Lung (tissue), 12 donors: ENCODE data around the gene RTN4RL2. TPM values are rescaled to one million over a fixed set of nuclear protein-coding genes. Genes with fewer than 3 reads are reported as not detected.

Experiments used
- ATAC-seq: fragments of 200-7000 bp; cut with Tn5 transposase; one replicate; pipeline ENCODE4 v1.9.1; 2020; ENCODE audit warnings: moderate number of reproducible peaks; ENCODE audit not compliant: insufficient read depth, low FRiP score
- DNase-seq, 3 donors: peaks; one replicate each; pipeline ENCODE4 v3.0.0-alpha.2; 2013 to 2017
- H3K27ac ChIP-seq, 2 donors: one replicate each; pipeline ENCODE4 v1.5.1; 2013; ENCODE audit warnings: mild to moderate bottlenecking in 2 of 2, moderate library complexity in 2 of 2, control low read depth in 1 of 2, inconsistent platforms in 1 of 2, low read depth in 1 of 2, low read length in 1 of 2
- H3K27me3 ChIP-seq, 3 donors: one replicate each; pipeline ENCODE4 v1.5.1; 2013; ENCODE audit warnings: low read length in 2 of 3; ENCODE audit not compliant: control insufficient read depth in 3 of 3, insufficient read depth in 3 of 3
- H3K36me3 ChIP-seq, 4 donors: one replicate each; pipeline ENCODE4 v1.5.1; 2013; ENCODE audit warnings: low read length in 4 of 4, mild to moderate bottlenecking in 1 of 4, moderate library complexity in 1 of 4; ENCODE audit not compliant: control insufficient read depth in 4 of 4, insufficient read depth in 4 of 4
- H3K4me1 ChIP-seq, 5 donors: one replicate each; pipeline ENCODE4 v1.5.1; 2013; ENCODE audit warnings: low read length in 5 of 5, mild to moderate bottlenecking in 2 of 5, moderate library complexity in 1 of 5; ENCODE audit not compliant: control insufficient read depth in 5 of 5, insufficient read depth in 5 of 5
- H3K4me3 ChIP-seq: one replicate; pipeline ENCODE4 v1.5.1; 2013; ENCODE audit warnings: mild to moderate bottlenecking, control low read depth, moderate library complexity
- H3K9ac ChIP-seq, 2 donors: one replicate each; pipeline ENCODE4 v1.5.1; 2013; ENCODE audit warnings: low read length in 2 of 2, control low read depth in 1 of 2; ENCODE audit not compliant: insufficient read depth in 1 of 2
- H3K9me3 ChIP-seq, 4 donors: one replicate each; pipeline ENCODE4 v1.5.1; 2013; ENCODE audit warnings: low read length in 3 of 4, mild to moderate bottlenecking in 1 of 4, moderate library complexity in 1 of 4; ENCODE audit not compliant: control insufficient read depth in 4 of 4, insufficient read depth in 3 of 4
- WGBS, 2 donors: extraction: QIAGEN DNeasy Blood & Tissue Kit; methylation state at CpG; one replicate each; pipeline ENCODE4 v1.1.7; 2013; 5-methylcytosine and 5-hydroxymethylcytosine counted together
- polyA plus RNA-seq, 2 donors: library from polyadenylated mRNA; stranded (reverse); fragments of 200-250 nt; gene quantifications; one replicate each; pipeline ENCODE4 v1.2.1, GENCODE V29; 2013
- total RNA-seq, 2 donors: library from RNA; depleted of rRNA in 1 of 2; stranded (reverse); fragments of >200 nt in 1 of 2; gene quantifications; one replicate each; pipeline ENCODE4 v1.2.1, GENCODE V29; 2014 to 2021
- TF ChIP-seq, protein P1 (sequence below): IDR thresholded peaks from 2 replicates; pipeline ENCODE4 v1.5.1; 2012; ENCODE audit warnings: mild to moderate bottlenecking; ENCODE audit errors: control extremely low read depth, extremely low read depth
- donor health status: control.
- donor health status: control.
- donor health status: Bipolar disorder and iron deficiency.
- donor health status: healthy.
- donor health status: DM: yes; HTN: yes; CAD: no.

The RTN4RL2 gene
- total and polyA plus RNA-seq, 4 donors: 0.31 to 4.8 (median 1.6) TPM

DNA sequence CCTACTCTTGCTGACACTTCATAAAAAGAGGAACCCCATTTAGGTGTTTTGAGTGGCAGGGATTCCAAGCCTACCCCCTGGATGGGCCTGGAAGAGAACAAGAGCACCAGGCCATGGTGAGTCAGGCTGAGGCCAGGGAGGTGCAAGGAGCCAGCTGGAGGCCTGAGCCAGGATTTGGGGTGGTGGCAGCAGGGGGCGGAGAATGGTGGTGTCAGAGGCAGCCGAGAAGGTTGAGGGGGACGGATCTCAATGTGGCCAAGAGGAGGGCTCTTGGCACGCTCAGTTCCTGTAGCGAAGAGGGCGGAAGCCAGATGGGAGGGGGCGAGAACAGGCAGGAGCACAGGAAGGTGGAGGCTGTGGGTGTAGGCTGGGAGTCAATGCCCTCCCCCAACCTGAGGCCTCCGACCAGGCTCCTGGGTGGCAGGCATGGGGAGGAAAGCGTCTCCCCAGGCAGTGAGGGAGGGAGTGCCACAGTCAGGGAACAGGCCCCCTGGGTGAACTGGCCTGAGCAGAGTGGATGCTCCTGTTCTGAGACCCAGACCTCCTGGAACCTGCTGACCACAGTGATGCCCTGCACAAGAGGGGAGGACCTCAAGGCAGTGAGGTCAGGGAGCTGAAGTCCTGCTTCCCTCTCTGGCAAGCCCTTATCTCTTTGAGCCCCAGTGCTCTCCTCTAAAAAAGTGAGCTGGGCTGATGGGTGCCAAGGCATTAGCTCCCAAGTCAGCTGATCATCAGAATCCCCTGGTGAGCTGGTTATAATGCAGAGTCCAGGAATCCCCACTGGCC is 13.9 kb downstream of the RTN4RL2 start:
- H3K27me3 ChIP-seq: peaks cover 0 to 35% (median 14%) of the 10 kb centered on the region in 3 donors
- TF ChIP-seq, protein P1, sequence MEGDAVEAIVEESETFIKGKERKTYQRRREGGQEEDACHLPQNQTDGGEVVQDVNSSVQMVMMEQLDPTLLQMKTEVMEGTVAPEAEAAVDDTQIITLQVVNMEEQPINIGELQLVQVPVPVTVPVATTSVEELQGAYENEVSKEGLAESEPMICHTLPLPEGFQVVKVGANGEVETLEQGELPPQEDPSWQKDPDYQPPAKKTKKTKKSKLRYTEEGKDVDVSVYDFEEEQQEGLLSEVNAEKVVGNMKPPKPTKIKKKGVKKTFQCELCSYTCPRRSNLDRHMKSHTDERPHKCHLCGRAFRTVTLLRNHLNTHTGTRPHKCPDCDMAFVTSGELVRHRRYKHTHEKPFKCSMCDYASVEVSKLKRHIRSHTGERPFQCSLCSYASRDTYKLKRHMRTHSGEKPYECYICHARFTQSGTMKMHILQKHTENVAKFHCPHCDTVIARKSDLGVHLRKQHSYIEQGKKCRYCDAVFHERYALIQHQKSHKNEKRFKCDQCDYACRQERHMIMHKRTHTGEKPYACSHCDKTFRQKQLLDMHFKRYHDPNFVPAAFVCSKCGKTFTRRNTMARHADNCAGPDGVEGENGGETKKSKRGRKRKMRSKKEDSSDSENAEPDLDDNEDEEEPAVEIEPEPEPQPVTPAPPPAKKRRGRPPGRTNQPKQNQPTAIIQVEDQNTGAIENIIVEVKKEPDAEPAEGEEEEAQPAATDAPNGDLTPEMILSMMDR: no peak
- WGBS, 2 donors: 20 to 50% methylated on average over 9 of the region's 9 CpGs
- no peak overlapping the region for H3K4me3 ChIP-seq
- no peak overlapping the region for H3K9ac ChIP-seq
- H3K36me3 ChIP-seq: no peaks in the 10 kb centered on the region
- ATAC-seq: no peak
- no peak overlapping the region for H3K27ac ChIP-seq
- peaks cover 0 to 28% (median 12%) of the 10 kb centered on the region in 5 donors for H3K4me1 ChIP-seq
- H3K9me3 ChIP-seq: no peaks in the 10 kb centered on the region
- peak; percentile 61 to 80 (median 64) for DNase-seq

DNA sequence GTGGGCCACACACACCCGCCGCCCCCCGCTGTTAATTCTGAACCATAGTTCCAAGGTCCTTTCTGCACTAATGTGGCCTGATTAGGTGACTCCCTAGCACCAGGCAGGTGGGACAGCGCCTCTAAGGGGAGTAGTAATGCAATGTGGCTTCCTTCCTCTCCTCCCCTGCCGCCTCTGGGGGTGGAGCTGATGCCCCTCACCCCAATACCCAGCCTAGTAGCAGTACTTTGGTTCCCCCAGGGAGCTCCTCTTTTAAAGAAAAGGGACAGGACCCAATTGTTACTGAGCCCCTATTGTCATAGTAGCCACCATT is 14.4 kb downstream of the RTN4RL2 start:
- ATAC-seq: no peak
- peaks cover 0 to 28% (median 12%) of the 10 kb centered on the region in 5 donors for H3K4me1 ChIP-seq
- no peak for DNase-seq
- no peaks in the 10 kb centered on the region for H3K36me3 ChIP-seq
- TF ChIP-seq, protein P1: no peak
- peaks cover 0 to 40% (median 16%) of the 10 kb centered on the region in 3 donors for H3K27me3 ChIP-seq
- H3K9ac ChIP-seq: no peak overlapping the region
- no peak overlapping the region for H3K4me3 ChIP-seq
- H3K9me3 ChIP-seq: no peaks in the 10 kb centered on the region
- H3K27ac ChIP-seq: no peak overlapping the region
- 63 to 72% methylated on average over 5 of the region's 5 CpGs for WGBS, 2 donors

DNA sequence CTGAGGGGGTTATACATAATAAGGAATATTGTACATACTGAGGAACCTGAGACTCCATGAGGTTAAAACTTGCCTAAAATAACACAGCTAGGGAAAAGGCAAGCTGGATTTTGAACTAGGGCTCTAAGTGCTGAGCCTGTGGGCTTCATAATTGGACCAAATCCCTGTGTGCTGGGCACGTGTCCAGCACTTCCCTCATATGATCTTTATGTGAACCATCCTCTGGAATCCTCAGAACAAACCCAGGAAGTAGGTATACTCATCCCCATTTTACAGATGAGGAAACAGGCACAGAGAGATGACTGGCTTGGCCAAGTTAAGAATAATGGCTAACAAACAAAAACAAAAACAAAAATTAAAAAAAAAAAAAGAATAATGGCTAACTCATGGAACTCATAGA is 14.9 kb downstream of the RTN4RL2 start:
- no peak for ATAC-seq
- Histone ChIP-seq H3K4me3 (no peak overlapping the region), H3K9ac (no peak overlapping the region), H3K36me3 (no peaks in the 10 kb centered on the region), H3K27ac (no peak overlapping the region), H3K27me3 (peaks cover 0 to 44% (median 19%) of the 10 kb centered on the region in 3 donors), H3K9me3 (no peaks in the 10 kb centered on the region), H3K4me1 (peaks cover 0 to 28% (median 12%) of the 10 kb centered on the region in 5 donors)
- TF ChIP-seq, protein P1: no peak
- WGBS, 2 donors: 36 to 41% methylated on average over 1 of the region's 1 CpG
- peak in 1 of 3 donors; percentile 54 for DNase-seq

DNA sequence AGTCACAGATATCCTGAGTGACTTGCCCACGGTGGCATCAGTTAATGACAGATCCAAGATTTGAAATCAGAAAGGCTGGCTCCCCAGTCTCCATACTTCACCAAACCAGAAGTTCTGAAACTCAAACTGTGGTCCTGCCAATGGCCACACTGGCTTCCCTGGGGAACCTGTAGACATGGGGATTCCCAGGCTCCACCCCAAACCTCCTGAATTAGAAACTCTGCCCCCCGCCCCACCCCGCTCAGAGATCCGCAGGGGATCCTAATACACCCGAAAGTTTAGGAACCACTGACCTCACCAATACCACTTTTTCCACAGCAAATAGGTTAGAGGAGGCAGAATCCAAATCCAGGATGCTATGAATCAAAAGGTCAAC is 15.3 kb downstream of the RTN4RL2 start:
- WGBS, 2 donors: 81 to 84% methylated on average over 5 of the region's 5 CpGs
- no peak overlapping the region for H3K27ac ChIP-seq
- no peak for ATAC-seq

More for the DNA sequence above, 15.3 kb downstream of the RTN4RL2 start:
- Histone ChIP-seq H3K36me3 (no peaks in the 10 kb centered on the region), H3K9me3 (no peaks in the 10 kb centered on the region), H3K9ac (no peak overlapping the region), H3K4me3 (no peak overlapping the region), H3K4me1 (peaks cover 0 to 28% (median 12%) of the 10 kb centered on the region in 5 donors), H3K27me3 (peaks cover 0 to 47% (median 23%) of the 10 kb centered on the region in 3 donors)
- TF ChIP-seq, protein P1: no peak
- no peak for DNase-seq
